Measurements from ENCODE around the gene DNMBP. TPM values are rescaled to one million over a fixed set of nuclear protein-coding genes. Genes with fewer than 3 reads are reported as not detected.
"Not testable (repeated sequence)": the region's sequence is repeated elsewhere in the genome, so short reads cannot be mapped to it uniquely, and the experiment has no call there.

DNMBP gene
- total RNA-seq, 2 donors from 2014 or later, result 15.5 to 27.9 TPM

GRCh38 chr10:99958302-99958701 lies 51.4 kb downstream of the DNMBP start:
- no peak for DNase-seq (ENCODE audit: low spot score)
- WGBS, result 22% methylated on average over 2 of the region's 2 CpGs
- Histone ChIP-seq H3K36me3 (no peaks in the 10 kb centered on the region), H3K9me3 (no peaks in the 10 kb centered on the region), H3K27me3 (replicated peaks; ENCODE audit: insufficient read depth) (no peaks in the 10 kb centered on the region), H3K4me3 (no peak overlapping the region), H3K4me1 (replicated peaks) (no peaks in the 10 kb centered on the region), H3K27ac (no peak overlapping the region)
- TF ChIP-seq CTCF (IDR thresholded peaks at IDR 0.05), result no peak
- TF ChIP-seq POLR2A (IDR thresholded peaks at IDR 0.05), result no peak
- TF ChIP-seq POLR2AphosphoS5 (IDR thresholded peaks at IDR 0.05), result no peak
- intact Hi-C loops (cut with DNase I), result no loop called here

GRCh38 chr10:99953510-99953909 lies 56.2 kb downstream of the DNMBP start:
- H3K27ac ChIP-seq; H3K36me3 ChIP-seq; H3K4me3 ChIP-seq; DNase-seq (ENCODE audit: low spot score); H3K4me1 ChIP-seq (replicated peaks); intact Hi-C loops (cut with DNase I); H3K9me3 ChIP-seq; H3K27me3 ChIP-seq (replicated peaks; ENCODE audit: insufficient read depth): not testable (repeated sequence)
- WGBS, result 90% methylated on average over 3 of the region's 3 CpGs

GRCh38 chr10:99952799-99953198 lies 56.9 kb downstream of the DNMBP start:
- no peaks in the 10 kb centered on the region for H3K9me3 ChIP-seq
- H3K27me3 ChIP-seq (replicated peaks; ENCODE audit: insufficient read depth), result no peaks in the 10 kb centered on the region
- no peak overlapping the region for H3K27ac ChIP-seq
- no peak for TF ChIP-seq POLR2A (IDR thresholded peaks at IDR 0.05)
- no peak for TF ChIP-seq CTCF (IDR thresholded peaks at IDR 0.05)
- H3K36me3 ChIP-seq, result no peaks in the 10 kb centered on the region
- DNase-seq (ENCODE audit: low spot score), result no peak
- intact Hi-C loops (cut with DNase I), result no loop called here
- no peaks in the 10 kb centered on the region for H3K4me1 ChIP-seq (replicated peaks)
- WGBS, result 87% methylated on average over 2 of the region's 2 CpGs
- H3K4me3 ChIP-seq, result no peak overlapping the region

- H3K27me3 ChIP-seq (replicated peaks; ENCODE audit: insufficient read depth); H3K9me3 ChIP-seq; H3K4me1 ChIP-seq (replicated peaks); H3K4me3 ChIP-seq; H3K36me3 ChIP-seq; intact Hi-C loops (cut with DNase I); DNase-seq (ENCODE audit: low spot score); H3K27ac ChIP-seq: not testable (repeated sequence)
- 87% methylated on average over 2 of the region's 2 CpGs for WGBS
Measured at GRCh38 chr10:99946051-99946450, 63.7 kb downstream of the DNMBP start.

- Histone ChIP-seq H3K27me3 (replicated peaks; ENCODE audit: insufficient read depth) (no peaks in the 10 kb centered on the region), H3K9me3 (no peaks in the 10 kb centered on the region), H3K4me3 (no peak overlapping the region), H3K4me1 (replicated peaks) (no peaks in the 10 kb centered on the region), H3K36me3 (no peaks in the 10 kb centered on the region), H3K27ac (peak overlapping the region in 1 of 2 donors; percentile 8)
- DNase-seq (ENCODE audit: low spot score), result peak; percentile 47
- 16% methylated on average over 4 of the region's 4 CpGs for WGBS
- intact Hi-C loops (cut with DNase I), result no loop called here
- TF ChIP-seq CTCF (IDR thresholded peaks at IDR 0.05) (no peak), POLR2AphosphoS5 (IDR thresholded peaks at IDR 0.05) (peak; percentile 78), POLR2A (IDR thresholded peaks at IDR 0.05) (no peak)
Measured at GRCh38 chr10:99945263-99945662, 64.5 kb downstream of the DNMBP start.

GRCh38 chr10:99944860-99945259 lies 64.9 kb downstream of the DNMBP start:
- no peak for DNase-seq (ENCODE audit: low spot score)
- Histone ChIP-seq H3K4me1 (replicated peaks) (no peaks in the 10 kb centered on the region), H3K4me3 (no peak overlapping the region), H3K36me3 (no peaks in the 10 kb centered on the region), H3K27me3 (replicated peaks; ENCODE audit: insufficient read depth) (no peaks in the 10 kb centered on the region), H3K27ac (peak overlapping the region in 1 of 2 donors; percentile 8), H3K9me3 (no peaks in the 10 kb centered on the region)
- WGBS, result 76% methylated on average over 2 of the region's 2 CpGs
- TF ChIP-seq POLR2AphosphoS5 (IDR thresholded peaks at IDR 0.05) (no peak), CTCF (IDR thresholded peaks at IDR 0.05) (no peak), POLR2A (IDR thresholded peaks at IDR 0.05) (no peak)
- intact Hi-C loops (cut with DNase I), result no loop called here
